GM21360 (cell line): ENCODE measurements around the gene SLC27A3.
"Not testable (repeated sequence)": the region's sequence is repeated elsewhere in the genome, so short reads cannot be mapped to it uniquely, and the experiment has no call there.

ENCODE experiments used
- ATAC-seq: cut with Tn5 transposase; IDR thresholded peaks from one replicate; pipeline ENCODE4 v1.9.1; 2021; ENCODE audit warnings: mild to moderate bottlenecking, moderate library complexity; ENCODE audit not compliant: unreplicated experiment

Gene SLC27A3

DNA sequence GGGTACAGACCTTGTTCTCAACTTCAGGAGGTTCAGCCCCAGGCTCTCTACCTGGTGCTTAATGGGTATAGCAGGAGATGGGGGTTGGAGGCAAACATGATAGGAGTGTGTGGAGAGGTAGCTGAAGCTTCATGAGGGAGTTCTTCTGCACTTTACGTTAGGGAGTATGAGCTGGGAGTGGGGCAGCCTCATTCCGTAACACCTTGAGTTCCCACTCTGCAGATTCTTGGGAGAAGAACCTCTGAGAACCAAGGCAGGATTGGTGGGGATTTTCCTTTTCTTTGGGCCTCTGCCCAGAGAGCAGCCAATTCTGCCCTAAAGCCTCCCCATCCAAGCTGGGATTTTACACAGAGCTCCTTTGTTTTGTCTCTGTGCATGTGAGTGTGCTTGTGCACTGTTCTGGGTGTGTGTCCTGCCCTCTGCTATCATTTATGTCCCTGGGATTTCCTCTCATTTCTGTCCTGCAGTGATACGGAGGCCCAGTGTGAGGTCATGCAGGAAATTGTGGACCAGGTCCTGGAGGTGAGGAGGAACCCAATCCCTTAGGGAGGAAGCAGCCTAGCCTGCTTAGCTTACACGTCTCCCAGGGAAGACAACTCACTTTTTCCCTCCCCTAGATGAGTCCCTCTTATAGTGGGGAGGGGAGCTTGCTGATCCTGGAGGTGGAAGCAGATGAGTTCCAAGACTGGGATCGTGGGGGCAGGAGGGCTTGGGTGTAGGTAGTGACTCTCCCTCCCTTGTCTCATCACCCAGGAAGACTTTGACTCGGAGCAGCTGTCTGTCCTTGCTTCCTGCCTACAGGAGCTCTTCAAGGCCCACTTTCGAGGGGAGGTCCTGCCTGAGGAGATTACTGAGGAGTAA, 11.6 kb upstream of the SLC27A3 start:
- no peak for ATAC-seq

DNA sequence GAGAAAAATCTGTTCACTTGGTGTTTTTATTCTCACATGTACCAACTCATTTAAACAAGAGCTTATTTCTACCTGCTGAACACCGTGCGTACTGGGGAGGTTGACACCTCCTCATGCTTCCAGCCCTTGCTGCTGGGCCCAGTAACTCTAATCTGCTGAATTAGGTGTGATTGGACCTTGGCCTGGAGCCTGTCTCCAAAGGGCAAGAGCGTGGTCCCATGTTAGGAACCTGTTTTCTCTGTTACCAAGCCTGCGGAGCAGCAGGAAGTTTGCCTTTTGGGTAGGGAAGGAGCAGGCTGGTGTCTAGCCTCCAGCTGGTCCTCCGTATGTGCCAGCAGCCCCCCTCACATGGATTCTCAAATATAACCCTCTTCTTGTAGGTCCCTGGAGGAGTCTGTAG, 10.9 kb upstream of the SLC27A3 start:
- no peak for ATAC-seq

DNA sequence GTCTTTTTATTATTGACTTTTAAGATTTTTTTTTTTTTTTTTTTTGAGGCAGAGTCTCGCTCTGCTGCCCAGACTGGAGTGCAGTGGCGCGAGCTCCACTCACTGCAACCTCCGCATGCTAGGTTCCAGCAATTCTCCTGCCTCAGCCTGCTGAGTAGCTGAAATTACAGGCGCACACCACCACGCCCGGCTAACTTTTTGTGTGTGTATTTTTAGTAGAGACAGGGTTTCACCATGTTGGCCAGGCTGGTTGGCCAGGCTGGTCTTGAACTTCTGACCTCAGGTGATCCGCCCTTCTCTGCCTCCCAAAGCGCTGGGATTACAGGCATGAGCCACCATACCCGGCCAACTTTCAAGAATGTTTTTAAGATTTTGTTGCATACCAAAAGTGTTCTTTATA, 8.5 kb upstream of the SLC27A3 start:
- ATAC-seq, result not testable (repeated sequence)

DNA sequence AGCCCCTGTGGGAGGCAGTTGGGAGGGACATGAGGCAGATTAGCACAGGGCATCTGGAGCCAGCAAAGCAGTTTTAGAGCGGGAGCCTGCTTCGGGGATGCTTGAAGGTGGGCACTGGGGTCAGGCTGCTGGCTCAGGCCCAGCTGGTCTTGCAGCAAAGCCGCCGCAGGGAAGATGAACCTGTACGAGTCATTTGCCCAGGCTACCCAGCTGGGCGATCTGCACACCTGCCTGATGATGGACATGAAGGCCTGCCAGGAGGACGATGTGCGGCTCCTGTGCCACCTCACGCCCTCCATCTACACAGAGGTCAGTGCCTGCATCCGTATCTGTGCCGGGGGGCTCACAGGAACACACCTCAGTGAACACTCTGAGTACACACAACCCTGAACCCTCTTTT, 7.7 kb upstream of the SLC27A3 start:
- no peak for ATAC-seq

DNA sequence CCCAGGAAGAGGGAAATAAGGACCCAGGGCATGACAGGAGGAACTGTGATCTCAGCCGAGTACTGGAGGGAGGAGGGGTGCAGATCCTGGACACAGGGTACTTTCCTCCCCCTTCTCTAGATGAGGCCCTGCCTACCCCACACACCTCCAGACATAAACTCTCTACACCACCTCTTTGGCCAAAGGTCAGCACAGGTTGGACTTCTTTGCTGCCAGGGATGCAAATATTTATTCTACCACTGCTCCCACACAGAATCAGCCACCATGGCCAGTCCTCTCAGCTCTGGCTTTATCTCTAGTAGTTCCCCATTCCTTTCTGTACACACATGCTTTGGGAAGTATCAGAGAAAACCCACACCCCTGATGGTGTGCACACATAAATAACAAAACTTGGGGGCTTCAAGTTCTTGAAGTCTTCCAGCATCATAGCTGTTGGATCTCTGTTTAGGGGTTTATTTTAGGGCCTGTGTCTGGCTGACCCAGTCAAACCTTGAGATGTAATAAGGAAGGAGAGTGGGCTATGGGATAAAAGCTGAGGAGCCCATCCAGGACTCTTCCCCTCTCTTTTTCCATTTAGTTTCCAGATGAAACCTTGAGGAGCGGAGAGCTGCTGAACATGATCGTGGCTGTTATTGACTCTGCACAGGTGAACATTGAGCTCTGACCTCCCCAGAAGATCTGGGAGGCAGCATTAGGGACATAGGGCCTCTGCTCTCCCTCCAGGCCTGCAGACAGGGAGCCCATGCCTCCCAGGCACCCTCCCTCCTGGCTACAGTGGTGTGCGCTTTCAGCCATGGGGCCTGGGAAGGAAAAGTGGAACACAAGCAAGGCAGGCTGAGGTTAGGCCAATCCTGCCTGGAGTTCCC, 6.7 kb upstream of the SLC27A3 start:
- no peak for ATAC-seq

DNA sequence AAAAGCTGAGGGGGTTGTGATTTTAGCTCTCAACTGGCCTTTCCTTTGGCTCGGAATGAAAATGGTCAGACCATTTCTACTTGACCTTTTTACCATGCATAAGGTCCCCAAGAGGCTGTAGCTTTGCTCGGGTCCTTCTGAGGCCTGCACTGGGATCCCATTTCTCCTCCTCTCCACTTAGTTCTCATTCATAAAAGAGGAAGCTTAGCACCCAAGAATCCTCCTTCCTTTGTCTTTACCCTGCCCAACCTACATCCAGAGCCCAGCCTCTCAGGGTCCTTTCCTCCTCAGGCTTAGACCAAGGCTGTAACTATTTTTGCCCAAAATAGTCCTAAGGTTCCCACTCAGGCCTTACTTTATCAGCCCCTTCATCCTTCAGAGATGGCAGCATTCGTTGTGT, 6.0 kb upstream of the SLC27A3 start:
- no peak for ATAC-seq

DNA sequence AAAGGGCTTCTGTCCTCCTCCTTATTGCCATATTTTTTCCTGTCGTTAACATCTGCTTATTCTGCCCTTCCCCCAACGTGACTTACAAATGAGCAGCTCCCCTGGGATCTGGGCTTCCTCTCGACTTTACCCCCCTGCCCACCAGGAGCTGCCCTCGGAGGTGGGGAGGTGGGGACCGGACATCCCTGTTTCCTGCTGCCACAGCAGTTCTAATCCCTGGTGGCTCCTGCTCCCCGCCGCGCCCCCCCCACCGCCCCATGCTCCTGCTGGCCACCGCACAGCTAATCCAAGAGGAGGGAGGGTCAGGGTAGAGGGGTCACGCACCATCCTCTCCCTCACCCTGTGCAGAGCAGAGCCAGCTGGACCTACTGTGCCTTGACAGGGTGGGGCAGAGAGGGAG, 4.4 kb upstream of the SLC27A3 start:
- no peak for ATAC-seq

DNA sequence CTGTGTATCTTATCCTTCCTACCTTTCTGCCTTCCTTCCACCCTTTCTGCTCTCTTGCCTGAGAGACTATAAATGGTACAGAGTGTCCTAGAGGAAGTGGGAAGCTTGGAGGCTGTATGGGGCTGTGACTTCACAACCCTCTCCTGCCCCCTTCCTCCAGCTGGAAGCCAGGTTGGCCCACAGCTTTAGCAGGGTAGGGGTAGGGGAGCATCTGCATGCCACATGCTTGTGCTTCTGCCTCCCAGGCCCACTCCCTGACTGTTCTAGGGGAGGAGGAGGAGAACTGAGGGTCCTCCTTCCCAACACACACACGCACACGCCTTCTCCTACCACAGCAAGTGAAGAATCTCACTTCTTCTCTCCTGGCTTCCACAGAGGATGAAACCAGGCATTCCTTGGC, 3.9 kb upstream of the SLC27A3 start:
- ATAC-seq, result no peak

DNA sequence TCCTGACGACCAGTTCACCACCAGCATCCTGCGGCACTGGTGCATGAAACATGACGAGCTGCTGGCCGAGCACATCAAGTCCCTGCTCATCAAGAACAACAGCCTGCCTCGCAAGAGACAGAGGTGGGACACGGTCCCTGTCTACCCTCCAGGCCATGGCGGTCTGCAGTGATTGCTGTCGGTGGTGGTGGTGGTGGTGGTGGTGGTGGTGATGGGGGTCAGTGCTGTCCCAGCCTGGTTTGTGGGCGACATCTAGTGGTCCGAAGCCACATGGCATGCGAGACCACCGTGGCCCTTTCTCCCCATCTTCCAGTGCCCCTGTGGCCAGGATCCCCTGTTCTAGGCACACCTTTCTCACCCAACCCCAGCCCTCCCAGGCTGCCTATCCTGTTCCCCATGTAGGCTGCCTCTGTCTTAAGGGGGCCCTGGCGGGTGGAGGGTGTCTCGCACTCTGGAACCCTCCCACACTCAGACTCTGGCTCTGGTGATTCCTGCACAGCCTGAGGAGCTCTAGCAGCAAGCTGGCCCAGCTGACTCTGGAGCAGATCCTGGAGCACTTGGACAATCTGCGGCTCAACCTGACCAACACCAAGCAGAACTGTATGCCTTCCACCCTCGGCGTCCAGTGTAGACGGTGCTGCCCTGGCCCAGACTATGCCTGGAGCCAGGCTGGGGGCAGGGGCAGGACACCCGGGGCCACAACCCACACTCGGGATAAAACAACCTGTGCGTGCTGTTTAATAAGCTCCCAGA, 3.2 kb upstream of the SLC27A3 start:
- ATAC-seq, result no peak

DNA sequence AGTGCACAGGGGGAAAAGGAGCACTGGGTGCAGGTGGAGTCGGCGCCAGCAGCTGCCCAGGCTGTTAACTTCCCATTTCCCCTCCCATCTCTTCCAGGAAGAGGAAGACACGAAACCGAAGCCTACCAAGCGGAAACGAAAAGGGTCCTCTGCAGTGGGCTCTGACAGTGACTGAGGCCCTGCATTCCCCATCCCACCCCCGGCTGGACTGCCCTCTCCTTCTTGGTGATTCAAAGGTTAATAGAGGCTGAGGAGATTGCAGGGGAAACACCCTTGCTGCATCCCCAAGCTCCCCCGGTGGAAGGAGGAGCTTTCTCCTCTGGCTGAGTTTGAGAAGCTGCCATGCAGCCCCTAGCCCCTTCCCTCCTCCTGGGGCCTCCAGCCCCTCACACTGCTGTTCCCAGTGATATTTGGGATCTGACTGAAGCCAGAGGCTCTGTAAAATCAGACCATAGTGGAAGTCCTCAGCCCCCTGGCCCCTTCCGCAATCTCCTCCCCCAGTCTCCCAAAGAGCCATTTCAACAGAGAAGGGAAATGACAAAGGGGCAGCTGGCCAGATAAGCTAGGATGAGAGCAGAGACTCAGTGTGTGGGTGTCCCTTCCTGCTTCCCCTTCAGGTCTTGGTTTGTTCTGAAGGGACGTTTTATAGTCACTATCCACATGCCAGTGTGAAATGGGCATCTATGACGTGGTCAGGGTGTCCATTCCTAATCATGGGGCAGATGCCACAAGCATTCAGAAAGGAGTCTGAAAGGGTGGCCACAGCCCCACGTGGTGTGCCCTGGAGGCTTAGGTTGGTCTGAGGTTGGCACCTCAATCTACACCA, 1.9 kb upstream of the SLC27A3 start:
- ATAC-seq, result no peak

DNA sequence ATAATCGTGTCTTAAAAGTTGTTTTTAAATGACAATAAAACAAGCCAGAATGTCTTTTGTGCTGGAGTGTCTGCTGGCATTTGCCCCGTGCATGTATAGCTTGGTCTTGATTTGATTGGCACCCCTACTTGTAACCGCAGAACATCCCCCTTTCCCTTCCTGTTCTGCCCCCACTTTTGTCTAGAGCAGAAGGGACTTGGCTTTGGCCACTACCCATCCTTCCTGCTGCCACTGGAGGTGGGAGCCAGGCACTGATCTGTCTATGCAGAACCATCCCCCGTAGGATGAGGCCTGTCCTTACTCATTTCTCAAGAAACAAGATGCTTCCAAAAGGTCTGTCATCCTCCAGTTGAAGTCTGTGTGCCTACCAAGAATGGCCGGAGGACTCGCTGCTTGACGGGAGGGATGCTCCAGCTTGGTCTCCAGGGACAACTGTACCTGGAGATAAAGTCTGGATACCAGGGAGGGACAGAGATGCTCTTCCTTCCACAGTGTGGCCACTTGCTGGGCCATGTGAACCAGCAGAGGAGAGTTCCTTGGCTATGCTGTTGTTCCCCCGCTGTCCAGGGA, 1.1 kb upstream of the SLC27A3 start:
- no peak for ATAC-seq

DNA sequence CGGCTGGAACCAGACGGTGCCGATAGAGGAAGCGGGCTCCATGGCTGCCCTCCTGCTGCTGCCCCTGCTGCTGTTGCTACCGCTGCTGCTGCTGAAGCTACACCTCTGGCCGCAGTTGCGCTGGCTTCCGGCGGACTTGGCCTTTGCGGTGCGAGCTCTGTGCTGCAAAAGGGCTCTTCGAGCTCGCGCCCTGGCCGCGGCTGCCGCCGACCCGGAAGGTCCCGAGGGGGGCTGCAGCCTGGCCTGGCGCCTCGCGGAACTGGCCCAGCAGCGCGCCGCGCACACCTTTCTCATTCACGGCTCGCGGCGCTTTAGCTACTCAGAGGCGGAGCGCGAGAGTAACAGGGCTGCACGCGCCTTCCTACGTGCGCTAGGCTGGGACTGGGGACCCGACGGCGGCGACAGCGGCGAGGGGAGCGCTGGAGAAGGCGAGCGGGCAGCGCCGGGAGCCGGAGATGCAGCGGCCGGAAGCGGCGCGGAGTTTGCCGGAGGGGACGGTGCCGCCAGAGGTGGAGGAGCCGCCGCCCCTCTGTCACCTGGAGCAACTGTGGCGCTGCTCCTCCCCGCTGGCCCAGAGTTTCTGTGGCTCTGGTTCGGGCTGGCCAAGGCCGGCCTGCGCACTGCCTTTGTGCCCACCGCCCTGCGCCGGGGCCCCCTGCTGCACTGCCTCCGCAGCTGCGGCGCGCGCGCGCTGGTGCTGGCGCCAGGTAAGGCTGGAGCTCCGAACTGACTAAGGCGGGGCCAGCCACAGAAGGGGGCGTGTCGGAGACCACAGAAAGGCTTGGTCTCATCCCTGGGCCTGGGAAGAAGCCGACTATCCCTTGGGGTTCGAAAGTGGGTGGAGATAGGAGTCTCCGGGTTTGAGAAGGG, 486 bp downstream of the SLC27A3 start:
- ATAC-seq, result no peak

DNA sequence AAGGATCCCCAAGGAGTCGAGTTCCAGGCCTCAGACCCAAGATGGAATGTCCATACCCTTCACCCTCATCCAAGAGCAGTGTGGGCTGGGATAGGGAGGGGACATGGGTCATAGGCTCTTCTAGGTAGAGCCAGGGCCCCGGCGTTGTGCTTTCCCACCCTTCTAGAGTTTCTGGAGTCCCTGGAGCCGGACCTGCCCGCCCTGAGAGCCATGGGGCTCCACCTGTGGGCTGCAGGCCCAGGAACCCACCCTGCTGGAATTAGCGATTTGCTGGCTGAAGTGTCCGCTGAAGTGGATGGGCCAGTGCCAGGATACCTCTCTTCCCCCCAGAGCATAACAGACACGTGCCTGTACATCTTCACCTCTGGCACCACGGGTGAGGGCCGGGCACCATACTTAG, 1.1 kb downstream of the SLC27A3 start:
- ATAC-seq, result no peak

DNA sequence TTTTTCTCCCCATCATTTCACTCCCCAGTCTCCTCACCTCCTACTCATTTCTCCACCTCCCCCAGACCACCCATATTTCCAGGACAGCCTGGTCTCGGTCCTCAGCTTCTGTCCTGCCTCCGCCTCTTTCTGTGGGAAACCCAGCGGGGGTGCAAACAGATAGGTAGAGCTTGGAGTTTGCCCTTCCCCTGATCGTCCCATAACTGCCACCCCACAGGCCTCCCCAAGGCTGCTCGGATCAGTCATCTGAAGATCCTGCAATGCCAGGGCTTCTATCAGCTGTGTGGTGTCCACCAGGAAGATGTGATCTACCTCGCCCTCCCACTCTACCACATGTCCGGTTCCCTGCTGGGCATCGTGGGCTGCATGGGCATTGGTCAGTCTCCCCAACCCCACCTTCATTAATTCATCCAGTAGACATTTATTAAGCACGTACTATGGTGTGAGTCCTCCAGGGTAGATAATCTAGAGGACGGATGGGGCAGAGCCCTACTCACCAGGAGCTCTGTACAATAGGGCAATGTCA, 1.7 kb downstream of the SLC27A3 start:
- ATAC-seq, result no peak

DNA sequence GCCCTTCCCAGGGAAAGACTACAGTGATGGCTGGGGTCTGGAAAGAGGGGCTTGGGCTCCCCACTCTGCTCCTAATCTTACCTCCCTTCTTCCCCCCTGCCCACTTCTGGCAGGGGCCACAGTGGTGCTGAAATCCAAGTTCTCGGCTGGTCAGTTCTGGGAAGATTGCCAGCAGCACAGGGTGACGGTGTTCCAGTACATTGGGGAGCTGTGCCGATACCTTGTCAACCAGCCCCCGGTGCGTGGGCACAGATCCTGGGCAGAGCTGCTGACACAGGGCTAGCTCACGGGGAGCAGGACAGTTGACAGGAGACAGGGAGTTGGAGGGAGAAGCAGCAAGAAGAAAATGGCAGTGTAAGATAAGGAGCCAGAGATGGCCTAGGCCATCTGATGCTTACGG, 2.4 kb downstream of the SLC27A3 start:
- ATAC-seq, result no peak

DNA sequence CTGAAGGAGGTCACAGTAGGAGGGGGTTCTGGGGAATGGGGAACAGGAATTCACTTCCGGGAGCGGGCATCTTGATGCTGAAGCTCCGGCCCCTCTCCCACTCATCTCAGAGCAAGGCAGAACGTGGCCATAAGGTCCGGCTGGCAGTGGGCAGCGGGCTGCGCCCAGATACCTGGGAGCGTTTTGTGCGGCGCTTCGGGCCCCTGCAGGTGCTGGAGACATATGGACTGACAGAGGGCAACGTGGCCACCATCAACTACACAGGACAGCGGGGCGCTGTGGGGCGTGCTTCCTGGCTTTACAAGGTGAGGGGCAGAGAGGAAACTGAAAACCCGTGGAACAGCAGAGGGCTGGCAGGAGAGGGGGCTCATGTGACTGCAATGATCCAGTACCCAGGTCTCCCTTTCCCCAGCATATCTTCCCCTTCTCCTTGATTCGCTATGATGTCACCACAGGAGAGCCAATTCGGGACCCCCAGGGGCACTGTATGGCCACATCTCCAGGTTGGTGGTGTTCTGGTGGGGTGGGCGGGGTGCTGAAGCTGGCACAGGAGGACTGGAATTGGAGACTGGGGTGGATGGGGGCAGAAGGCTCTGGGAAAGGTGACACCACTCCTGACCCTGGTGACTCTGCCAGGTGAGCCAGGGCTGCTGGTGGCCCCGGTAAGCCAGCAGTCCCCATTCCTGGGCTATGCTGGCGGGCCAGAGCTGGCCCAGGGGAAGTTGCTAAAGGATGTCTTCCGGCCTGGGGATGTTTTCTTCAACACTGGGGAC, 3.0 kb downstream of the SLC27A3 start:
- no peak for ATAC-seq

DNA sequence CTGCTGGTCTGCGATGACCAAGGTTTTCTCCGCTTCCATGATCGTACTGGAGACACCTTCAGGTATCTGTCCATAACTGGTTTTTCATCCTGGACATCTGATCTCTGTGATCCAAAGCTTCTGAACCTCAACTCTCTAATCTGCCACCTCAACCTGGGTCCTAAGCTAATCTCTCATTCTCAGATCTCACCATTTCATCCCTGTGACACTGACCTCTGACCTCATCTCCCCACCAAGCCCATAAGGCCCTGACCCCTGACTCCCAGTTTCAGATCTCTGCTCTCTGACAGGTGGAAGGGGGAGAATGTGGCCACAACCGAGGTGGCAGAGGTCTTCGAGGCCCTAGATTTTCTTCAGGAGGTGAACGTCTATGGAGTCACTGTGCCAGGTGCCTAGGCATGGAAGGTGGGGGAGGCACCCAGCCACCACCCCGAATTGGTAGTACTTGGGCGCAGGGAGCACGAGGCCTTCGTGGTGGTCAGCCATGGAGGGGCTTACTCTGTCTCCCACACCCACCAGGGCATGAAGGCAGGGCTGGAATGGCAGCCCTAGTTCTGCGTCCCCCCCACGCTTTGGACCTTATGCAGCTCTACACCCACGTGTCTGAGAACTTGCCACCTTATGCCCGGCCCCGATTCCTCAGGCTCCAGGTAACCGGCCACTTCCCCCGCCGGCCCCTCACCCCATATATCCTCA, 3.8 kb downstream of the SLC27A3 start:
- ATAC-seq, result no peak
